ENCODE results near the gene TBC1D17.

The TBC1D17 gene

DNA sequence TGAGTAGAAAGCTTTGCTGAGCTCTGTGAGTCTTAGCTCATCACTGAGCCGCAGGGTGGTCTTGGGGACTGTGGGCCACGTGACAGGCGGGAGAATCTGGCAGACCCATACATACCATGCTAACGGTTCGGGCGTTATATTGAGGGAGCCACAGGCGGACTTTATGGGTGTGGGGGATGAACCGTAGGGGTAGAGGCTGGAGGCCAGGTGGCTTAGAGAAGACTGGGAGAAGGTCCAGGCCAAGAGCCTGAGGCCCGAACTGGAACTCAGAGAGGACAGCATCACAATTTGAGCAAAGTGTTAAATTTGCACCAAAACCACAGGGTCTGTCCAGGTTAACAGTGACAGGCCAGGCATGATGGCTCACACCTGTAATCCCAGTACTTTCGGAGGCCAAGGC lies 36.2 kb downstream of the TBC1D17 start:
- Histone ChIP-seq H3K27me3 (no peaks in the 10 kb centered on the region), H3K9me3 (no peaks in the 10 kb centered on the region), H3K36me3 (peaks cover 6 to 68% (median 24%) of the 10 kb centered on the region in 3 donors), H3K4me1 (peaks cover 0 to 19% (median 10%) of the 10 kb centered on the region in 4 donors), H3K4me3 (no peak overlapping the region), H3K27ac (no peak overlapping the region)
- TF ChIP-seq, protein P1, sequence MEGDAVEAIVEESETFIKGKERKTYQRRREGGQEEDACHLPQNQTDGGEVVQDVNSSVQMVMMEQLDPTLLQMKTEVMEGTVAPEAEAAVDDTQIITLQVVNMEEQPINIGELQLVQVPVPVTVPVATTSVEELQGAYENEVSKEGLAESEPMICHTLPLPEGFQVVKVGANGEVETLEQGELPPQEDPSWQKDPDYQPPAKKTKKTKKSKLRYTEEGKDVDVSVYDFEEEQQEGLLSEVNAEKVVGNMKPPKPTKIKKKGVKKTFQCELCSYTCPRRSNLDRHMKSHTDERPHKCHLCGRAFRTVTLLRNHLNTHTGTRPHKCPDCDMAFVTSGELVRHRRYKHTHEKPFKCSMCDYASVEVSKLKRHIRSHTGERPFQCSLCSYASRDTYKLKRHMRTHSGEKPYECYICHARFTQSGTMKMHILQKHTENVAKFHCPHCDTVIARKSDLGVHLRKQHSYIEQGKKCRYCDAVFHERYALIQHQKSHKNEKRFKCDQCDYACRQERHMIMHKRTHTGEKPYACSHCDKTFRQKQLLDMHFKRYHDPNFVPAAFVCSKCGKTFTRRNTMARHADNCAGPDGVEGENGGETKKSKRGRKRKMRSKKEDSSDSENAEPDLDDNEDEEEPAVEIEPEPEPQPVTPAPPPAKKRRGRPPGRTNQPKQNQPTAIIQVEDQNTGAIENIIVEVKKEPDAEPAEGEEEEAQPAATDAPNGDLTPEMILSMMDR (IDR thresholded peaks at IDR 0.05) = no peak
- no peak for DNase-seq
- intact Hi-C loops (cut with DNase I; ENCODE audit: low total_unique reads) = no loop called here

DNA sequence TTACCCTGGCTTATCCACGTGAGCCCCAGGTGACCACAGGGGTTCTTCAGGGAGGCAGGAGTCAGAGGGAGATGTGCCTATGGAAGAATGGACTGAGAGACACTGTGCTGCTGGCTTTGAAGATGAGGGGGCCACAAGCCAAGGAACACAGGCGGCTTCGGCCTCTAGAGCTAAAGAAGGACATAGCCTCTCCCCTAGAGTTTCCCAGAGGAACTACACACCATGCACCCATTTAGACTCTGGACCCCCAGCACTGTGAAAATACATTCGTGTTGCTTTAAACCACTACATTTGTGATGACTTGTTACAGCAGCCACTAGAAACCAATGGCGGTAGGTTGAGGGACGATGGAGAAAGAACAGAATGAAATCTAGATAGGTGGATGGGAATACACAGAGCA lies 37.8 kb downstream of the TBC1D17 start:
- Histone ChIP-seq H3K36me3 (peaks cover 5 to 67% (median 16%) of the 10 kb centered on the region in 3 donors), H3K27me3 (no peaks in the 10 kb centered on the region), H3K9me3 (no peaks in the 10 kb centered on the region), H3K4me3 (no peak overlapping the region), H3K4me1 (peaks cover 0 to 19% (median 10%) of the 10 kb centered on the region in 4 donors), H3K27ac (no peak overlapping the region)
- no peak for DNase-seq
- TF ChIP-seq, protein P1 (IDR thresholded peaks at IDR 0.05) = no peak
- intact Hi-C loops (cut with DNase I; ENCODE audit: low total_unique reads) = no loop called here

DNA sequence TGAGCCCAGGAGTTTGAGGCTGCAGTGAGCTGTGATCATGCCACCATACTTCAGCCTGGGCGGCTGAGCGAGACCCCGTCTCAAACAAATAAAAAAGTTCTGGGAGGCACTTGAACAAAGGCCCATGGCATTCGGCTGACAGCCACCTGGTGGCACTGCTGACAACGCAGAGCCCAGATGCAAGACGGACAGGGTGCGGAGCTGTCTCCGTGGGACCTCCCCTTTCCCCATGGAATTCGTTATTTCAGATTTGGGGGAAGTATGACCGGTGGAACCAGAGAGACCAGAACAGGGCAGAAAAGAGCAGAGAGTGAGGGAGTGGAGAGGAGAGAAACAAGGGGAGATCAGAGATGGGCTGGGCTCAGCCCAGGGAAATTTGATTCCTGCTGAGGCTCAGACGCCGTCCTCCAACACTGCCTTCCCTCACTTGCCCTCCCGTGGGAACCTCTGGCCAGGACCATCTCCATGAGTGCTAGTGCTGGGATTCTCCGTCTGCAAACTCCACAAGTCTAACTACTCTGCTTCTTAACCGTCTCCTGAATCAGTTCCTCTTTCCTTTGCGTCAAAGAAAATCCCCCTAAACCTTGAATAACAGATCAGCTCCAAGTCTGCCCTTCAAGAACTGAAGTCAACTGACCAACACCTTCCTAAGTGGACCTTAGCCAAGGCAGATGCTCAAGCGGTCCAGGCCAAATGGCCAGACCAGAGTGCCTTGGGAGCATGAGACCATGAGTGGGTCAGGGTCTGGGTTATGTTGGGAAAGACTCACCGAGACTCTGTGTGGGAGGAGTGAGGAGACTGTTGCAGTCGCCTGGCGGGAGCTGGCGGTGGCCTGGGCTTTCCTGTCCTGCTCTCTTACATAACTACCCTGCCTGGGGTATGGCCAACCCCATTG lies 39.6 kb downstream of the TBC1D17 start:
- TF ChIP-seq, protein P1 (IDR thresholded peaks at IDR 0.05) = no peak
- Histone ChIP-seq H3K27me3 (no peaks in the 10 kb centered on the region), H3K9me3 (no peaks in the 10 kb centered on the region), H3K27ac (no peak overlapping the region), H3K4me3 (no peak overlapping the region), H3K36me3 (peaks cover 5 to 85% (median 27%) of the 10 kb centered on the region in 3 donors), H3K4me1 (peaks cover 0 to 5% (median 2%) of the 10 kb centered on the region in 4 donors)
- intact Hi-C loops (cut with DNase I; ENCODE audit: low total_unique reads) = no loop called here
- DNase-seq = no peak

DNA sequence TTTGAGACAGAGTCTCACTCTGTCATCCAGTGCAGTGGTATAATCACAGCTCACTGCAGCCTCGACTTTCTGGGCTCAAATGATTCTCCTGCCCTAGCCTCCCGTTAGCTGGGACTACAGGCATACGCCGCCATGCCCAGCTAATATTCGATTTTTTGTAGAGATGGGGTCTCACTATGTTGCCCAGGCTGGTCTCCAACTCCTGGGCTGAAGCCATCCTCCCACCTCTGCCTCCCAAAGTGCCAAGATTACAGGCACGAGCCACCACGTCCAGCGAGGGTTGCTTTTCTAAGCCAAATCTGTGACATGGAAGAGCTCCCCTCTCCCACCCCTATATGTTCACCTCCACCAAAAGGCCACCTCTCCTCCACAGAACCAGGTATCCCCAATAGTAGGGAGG lies 40.6 kb downstream of the TBC1D17 start:
- intact Hi-C loops (cut with DNase I; ENCODE audit: low total_unique reads) = no loop called here
- H3K36me3 ChIP-seq = peaks cover 5 to 91% (median 36%) of the 10 kb centered on the region in 3 donors

DNA sequence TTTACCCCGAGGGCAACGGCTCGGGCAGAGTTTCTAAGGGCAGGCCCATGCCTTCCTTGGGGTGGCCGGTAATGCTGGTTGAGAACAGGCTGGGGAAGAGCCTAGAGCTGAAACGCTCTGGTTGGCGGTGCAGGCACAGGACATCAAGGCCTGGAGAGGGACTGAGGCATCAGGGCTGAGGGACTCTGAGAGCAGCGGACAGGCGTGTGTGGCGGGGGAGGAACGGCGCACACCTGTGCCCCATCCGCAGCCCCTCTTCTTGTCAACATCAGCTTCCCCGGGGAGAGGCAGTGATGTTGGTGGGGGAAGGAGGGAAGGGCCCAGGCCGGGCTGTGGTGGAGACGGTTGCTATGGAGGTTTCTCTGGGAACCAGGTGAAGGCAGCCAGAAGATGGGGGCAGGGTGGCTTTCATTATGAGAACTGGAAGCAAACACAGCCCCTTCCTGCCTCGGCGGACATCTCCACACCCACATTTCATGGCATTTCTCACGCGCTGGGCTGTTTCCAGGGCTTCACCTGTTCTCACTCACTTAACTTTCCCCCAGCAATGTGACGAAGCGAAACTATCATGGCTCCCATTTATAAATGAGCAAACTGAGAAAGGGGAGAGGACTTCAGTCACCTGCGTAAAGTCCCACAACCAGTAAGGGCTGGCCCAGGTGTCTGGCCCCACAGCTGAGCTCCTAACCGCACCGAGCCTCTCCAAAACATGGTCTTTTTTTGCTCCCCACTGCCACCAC lies 43.3 kb downstream of the TBC1D17 start:
- Histone ChIP-seq H3K9me3 (no peaks in the 10 kb centered on the region), H3K27ac (no peak overlapping the region), H3K36me3 (peaks cover 11 to 91% (median 43%) of the 10 kb centered on the region in 3 donors), H3K4me1 (peaks cover 0 to 10% (median 6%) of the 10 kb centered on the region in 4 donors), H3K27me3 (no peaks in the 10 kb centered on the region), H3K4me3 (no peak overlapping the region)
- TF ChIP-seq, protein P1 (IDR thresholded peaks at IDR 0.05) = no peak
- DNase-seq = no peak
- intact Hi-C loops (cut with DNase I; ENCODE audit: low total_unique reads) = no loop called here

More for the DNA sequence above, 40.6 kb downstream of the TBC1D17 start:
- DNase-seq = no peak
- H3K27me3 ChIP-seq = no peaks in the 10 kb centered on the region
- H3K9me3 ChIP-seq = no peaks in the 10 kb centered on the region
- H3K27ac ChIP-seq = no peak overlapping the region
- H3K4me3 ChIP-seq = no peak overlapping the region
- TF ChIP-seq, protein P1 (IDR thresholded peaks at IDR 0.05) = no peak
- no peaks in the 10 kb centered on the region for H3K4me1 ChIP-seq
